GM06990 (cell line): ENCODE results near the gene SDK1.

Experiments used
- DNase-seq: peaks from one replicate; pipeline ENCODE4 v3.0.0-alpha.2; 2011; ENCODE audit not compliant: insufficient read length; ENCODE audit errors: extremely low read depth
- H3K27me3 ChIP-seq: replicated peaks from 2 replicates; pipeline ENCODE4 v1.6.0; 2011; ENCODE audit warnings: low read length; ENCODE audit not compliant: control insufficient read depth, insufficient read depth
- H3K36me3 ChIP-seq: 2 replicates; pipeline ENCODE4 v1.5.1; 2011; ENCODE audit warnings: low read length; ENCODE audit not compliant: control insufficient read depth, insufficient read depth
- H3K4me3 ChIP-seq: replicated peaks from 2 replicates; pipeline ENCODE4 v1.5.1; 2011; ENCODE audit warnings: low read depth, mild to moderate bottlenecking, control low read depth, low read length
- CTCF ChIP-seq: IDR thresholded peaks from 2 replicates; pipeline ENCODE4 v1.5.1; 2011; ENCODE audit warnings: low read length, control low read depth, mild to moderate bottlenecking, inconsistent platforms; ENCODE audit not compliant: insufficient read depth, poor library complexity, severe bottlenecking

SDK1 gene

GRCh38 chr7:3955751-3956696 lies 655.0 kb downstream of the SDK1 start:
- no peak overlapping the region for H3K4me3 ChIP-seq
- no peaks in the 10 kb centered on the region for H3K36me3 ChIP-seq
- no peaks in the 10 kb centered on the region for H3K27me3 ChIP-seq
- no peak for DNase-seq
- TF ChIP-seq CTCF: no peak

- Histone ChIP-seq H3K27me3 (no peaks in the 10 kb centered on the region), H3K36me3 (no peaks in the 10 kb centered on the region), H3K4me3 (no peak overlapping the region)
- no peak for DNase-seq
- no peak for TF ChIP-seq CTCF
These were observed 655.9 kb downstream of the SDK1 start for GRCh38 chr7:3956949-3957348.

GRCh38 chr7:3957472-3958108 lies 656.5 kb downstream of the SDK1 start:
- DNase-seq: no peak
- no peak overlapping the region for H3K4me3 ChIP-seq
- no peaks in the 10 kb centered on the region for H3K27me3 ChIP-seq
- no peaks in the 10 kb centered on the region for H3K36me3 ChIP-seq
- no peak for TF ChIP-seq CTCF

- DNase-seq: no peak
- no peak for TF ChIP-seq CTCF
- H3K4me3 ChIP-seq: no peak overlapping the region
- H3K27me3 ChIP-seq: no peaks in the 10 kb centered on the region
- no peaks in the 10 kb centered on the region for H3K36me3 ChIP-seq
These were observed 657.0 kb downstream of the SDK1 start for GRCh38 chr7:3958109-3958483.

- TF ChIP-seq CTCF: no peak
- Histone ChIP-seq H3K4me3 (no peak overlapping the region), H3K27me3 (no peaks in the 10 kb centered on the region), H3K36me3 (no peaks in the 10 kb centered on the region)
- no peak for DNase-seq
These were observed 658.3 kb downstream of the SDK1 start for GRCh38 chr7:3959364-3959763.
